PC-3 (cell line): ENCODE results near the gene RNF26. TPM values are rescaled to one million over a fixed set of nuclear protein-coding genes. Genes with fewer than 3 reads are reported as not detected.

Experiments
- ATAC-seq: fragments of 200-7000 bp; cut with Tn5 transposase; 2 replicates; pipeline ENCODE4 v1.9.1; 2020; ENCODE audit warnings: mild to moderate bottlenecking, moderate library complexity
- BruUV-seq: library from RNA; stranded (reverse); fragments of 400-500 nt; replicated peaks from 2 replicates; lab custom pipeline; 2021; lab: Mats Ljungman, UMichigan
- CTCF ChIA-PET: fragments of 300-600 bp; sonication (Branson Sonifier 250); formaldehyde crosslinking; loops from one replicate; lab custom pipeline; 2022; ENCODE audit warnings: antibody characterized with exemption; lab: Charles Lee
- POLR2A ChIA-PET: fragments of 300-600 bp; sonication (Branson Sonifier 250); formaldehyde crosslinking; loops from one replicate; lab custom pipeline; 2022; ENCODE audit warnings: antibody characterized with exemption; ENCODE audit not compliant: unreplicated experiment; lab: Charles Lee
- DNase-seq: peaks from one replicate; pipeline ENCODE4 v3.0.0-alpha.2; 2015
- H2AFZ ChIP-seq: fragments of 300-600 bp; sonication (generic); 2 replicates; pipeline ENCODE4 v1.6.0; 2016; ENCODE audit warnings: antibody characterized with exemption, low read length
- H3F3A ChIP-seq: fragments of 300-600 bp; sonication (generic); one replicate; pipeline ENCODE4 v1.6.0; 2017; ENCODE audit warnings: antibody characterized with exemption, low read length, control low read depth, mild to moderate bottlenecking; ENCODE audit not compliant: unreplicated experiment
- H3K27ac ChIP-seq: fragments of 300-600 bp; sonication (generic); 2 replicates; pipeline ENCODE4 v1.5.1; 2016; ENCODE audit warnings: mild to moderate bottlenecking, low read length
- H3K27me3 ChIP-seq: fragments of 300-600 bp; sonication (generic); 2 replicates; pipeline ENCODE4 v1.6.1; 2016; ENCODE audit warnings: low read length, mixed read lengths
- H3K36me3 ChIP-seq: fragments of 300-600 bp; sonication (generic); 2 replicates; pipeline ENCODE4 v1.6.1; 2016; ENCODE audit warnings: low read depth, mixed run types, low read length, mixed read lengths
- H3K4me1 ChIP-seq: fragments of 300-600 bp; sonication (generic); 2 replicates; pipeline ENCODE4 v1.5.1; 2016; ENCODE audit warnings: low read length; ENCODE audit not compliant: insufficient read depth
- H3K4me2 ChIP-seq: fragments of 300-600 bp; sonication (generic); 2 replicates; pipeline ENCODE4 v1.6.0; 2016; ENCODE audit warnings: low read length
- H3K4me3 ChIP-seq: fragments of 300-600 bp; sonication (generic); 2 replicates; pipeline ENCODE4 v1.5.1; 2016; ENCODE audit warnings: mild to moderate bottlenecking, low read length, mixed read lengths
- H3K79me2 ChIP-seq: fragments of 300-600 bp; sonication (generic); 2 replicates; pipeline ENCODE4 v1.6.1; 2017; ENCODE audit warnings: low read length, mixed read lengths
- H3K9ac ChIP-seq: fragments of 300-600 bp; sonication (generic); 2 replicates; pipeline ENCODE4 v1.6.0; 2016; ENCODE audit warnings: mild to moderate bottlenecking, low read length
- H3K9me2 ChIP-seq: fragments of 300-600 bp; sonication (generic); replicated peaks from 2 replicates; pipeline ENCODE4 v1.6.1; 2016; ENCODE audit warnings: mixed run types, low read length, mixed read lengths
- H3K9me3 ChIP-seq: fragments of 300-600 bp; sonication (generic); 2 replicates; pipeline ENCODE4 v1.6.1; 2016; ENCODE audit warnings: low read length, mixed read lengths
- H4K20me1 ChIP-seq: fragments of 300-600 bp; sonication (generic); 2 replicates; pipeline ENCODE4 v1.6.1; 2016; ENCODE audit warnings: low read length, mixed read lengths
- EZH2 ChIP-seq: fragments of 300-600 bp; sonication (generic); IDR thresholded peaks from one replicate; pipeline ENCODE4 v1.6.1; 2017; ENCODE audit warnings: antibody characterized with exemption, mild to moderate bottlenecking, low read length; ENCODE audit not compliant: unreplicated experiment
- EZH2phosphoT487 ChIP-seq: fragments of 300-600 bp; sonication (generic); IDR thresholded peaks from 2 replicates; pipeline ENCODE4 v1.6.1; 2018; ENCODE audit warnings: mild to moderate bottlenecking, antibody characterized with exemption, low read length, borderline replicate concordance
- intact Hi-C: fragments of 100-400 bp; cut with micrococcal nuclease; formaldehyde crosslinking; loops from 2 replicates; pipeline ENCODE4 v1.9.0; 2023
- total RNA-seq: library from RNA; depleted of rRNA; stranded (reverse); fragments of >200 nt; gene quantifications from 2 replicates; pipeline ENCODE4 v1.2.3, GENCODE V29; 2014
- TF ChIP-seq, protein P1 (sequence below): fragments of 300-600 bp; sonication (generic); conservative IDR thresholded peaks from 2 replicates; pipeline ENCODE4 v1.5.1; 2017; ENCODE audit warnings: antibody characterized with exemption, low read depth, mild to moderate bottlenecking, low read length

RNF26 gene
- total RNA-seq, 1 experiment from 2014 or later = 22.9 TPM

DNA sequence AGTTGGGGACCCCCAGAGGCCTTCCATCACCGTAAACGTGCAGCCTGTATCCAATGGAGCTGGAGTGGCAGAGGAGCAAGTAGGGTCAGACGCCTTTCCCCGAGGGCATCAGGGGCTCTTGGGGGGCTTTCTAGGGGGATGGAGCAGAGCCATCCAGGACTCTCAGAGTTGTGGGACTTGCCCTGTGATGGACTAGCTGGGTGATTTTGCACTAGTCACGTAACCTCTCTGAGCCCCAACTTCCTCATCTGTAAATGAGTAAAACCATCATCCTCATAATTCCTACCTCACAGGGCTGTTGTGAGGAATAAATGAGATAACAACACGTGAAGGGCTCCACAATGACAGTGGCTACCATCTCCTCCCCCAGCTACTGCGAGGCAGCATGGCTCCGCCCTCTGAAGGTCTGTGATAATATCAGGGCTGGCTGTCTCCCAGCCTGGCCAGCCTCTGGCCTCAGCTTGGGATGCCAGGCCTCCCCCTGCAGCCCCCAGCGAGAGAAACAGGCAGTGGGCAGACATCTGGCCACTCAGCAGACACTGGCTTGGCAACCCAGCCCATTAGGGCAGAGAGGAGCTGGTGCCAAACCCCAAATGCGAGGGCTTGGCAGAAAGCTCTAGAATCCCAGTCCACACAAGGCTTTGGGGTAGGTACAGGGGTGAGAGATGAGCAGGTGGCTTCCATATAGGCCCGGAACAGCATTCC, 40.5 kb downstream of the RNF26 start:
- TF ChIP-seq, protein P1, sequence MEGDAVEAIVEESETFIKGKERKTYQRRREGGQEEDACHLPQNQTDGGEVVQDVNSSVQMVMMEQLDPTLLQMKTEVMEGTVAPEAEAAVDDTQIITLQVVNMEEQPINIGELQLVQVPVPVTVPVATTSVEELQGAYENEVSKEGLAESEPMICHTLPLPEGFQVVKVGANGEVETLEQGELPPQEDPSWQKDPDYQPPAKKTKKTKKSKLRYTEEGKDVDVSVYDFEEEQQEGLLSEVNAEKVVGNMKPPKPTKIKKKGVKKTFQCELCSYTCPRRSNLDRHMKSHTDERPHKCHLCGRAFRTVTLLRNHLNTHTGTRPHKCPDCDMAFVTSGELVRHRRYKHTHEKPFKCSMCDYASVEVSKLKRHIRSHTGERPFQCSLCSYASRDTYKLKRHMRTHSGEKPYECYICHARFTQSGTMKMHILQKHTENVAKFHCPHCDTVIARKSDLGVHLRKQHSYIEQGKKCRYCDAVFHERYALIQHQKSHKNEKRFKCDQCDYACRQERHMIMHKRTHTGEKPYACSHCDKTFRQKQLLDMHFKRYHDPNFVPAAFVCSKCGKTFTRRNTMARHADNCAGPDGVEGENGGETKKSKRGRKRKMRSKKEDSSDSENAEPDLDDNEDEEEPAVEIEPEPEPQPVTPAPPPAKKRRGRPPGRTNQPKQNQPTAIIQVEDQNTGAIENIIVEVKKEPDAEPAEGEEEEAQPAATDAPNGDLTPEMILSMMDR = no peak
- TF ChIP-seq EZH2 (no peak), EZH2phosphoT487 (no peak)
- H3K9me2 ChIP-seq = no peaks in the 10 kb centered on the region
- CTCF ChIA-PET = interaction anchor here (0.6 to 2.1 kb wide), 6 partner anchors 14 to 100 kb away, joined by 3 to 28 read pairs (median 9); partner anchors contain the start of gene C1QTNF5
- H3K9ac ChIP-seq = no peak overlapping the region
- H3K36me3 ChIP-seq = no peaks in the 10 kb centered on the region
- H3F3A ChIP-seq = no peaks in the 10 kb centered on the region
- BruUV-seq = no TSS peak
- ATAC-seq (no peak), DNase-seq (no peak)
- intact Hi-C loops = loop anchor here (1.0 kb wide), 2 partner anchors 18 to 36 kb away; no protein-coding TSS in a partner anchor
- H3K4me3 ChIP-seq = no peak overlapping the region
- no peaks in the 10 kb centered on the region for H3K79me2 ChIP-seq
- H3K27me3 ChIP-seq = no peaks in the 10 kb centered on the region
- H2AFZ ChIP-seq = no peak overlapping the region
- POLR2A ChIA-PET = no interaction called here
- no peak overlapping the region for H3K4me2 ChIP-seq
- H4K20me1 ChIP-seq = no peaks in the 10 kb centered on the region
- no peak overlapping the region for H3K27ac ChIP-seq
- H3K4me1 ChIP-seq = peaks cover 10% of the 10 kb centered on the region
- H3K9me3 ChIP-seq = no peaks in the 10 kb centered on the region

DNA sequence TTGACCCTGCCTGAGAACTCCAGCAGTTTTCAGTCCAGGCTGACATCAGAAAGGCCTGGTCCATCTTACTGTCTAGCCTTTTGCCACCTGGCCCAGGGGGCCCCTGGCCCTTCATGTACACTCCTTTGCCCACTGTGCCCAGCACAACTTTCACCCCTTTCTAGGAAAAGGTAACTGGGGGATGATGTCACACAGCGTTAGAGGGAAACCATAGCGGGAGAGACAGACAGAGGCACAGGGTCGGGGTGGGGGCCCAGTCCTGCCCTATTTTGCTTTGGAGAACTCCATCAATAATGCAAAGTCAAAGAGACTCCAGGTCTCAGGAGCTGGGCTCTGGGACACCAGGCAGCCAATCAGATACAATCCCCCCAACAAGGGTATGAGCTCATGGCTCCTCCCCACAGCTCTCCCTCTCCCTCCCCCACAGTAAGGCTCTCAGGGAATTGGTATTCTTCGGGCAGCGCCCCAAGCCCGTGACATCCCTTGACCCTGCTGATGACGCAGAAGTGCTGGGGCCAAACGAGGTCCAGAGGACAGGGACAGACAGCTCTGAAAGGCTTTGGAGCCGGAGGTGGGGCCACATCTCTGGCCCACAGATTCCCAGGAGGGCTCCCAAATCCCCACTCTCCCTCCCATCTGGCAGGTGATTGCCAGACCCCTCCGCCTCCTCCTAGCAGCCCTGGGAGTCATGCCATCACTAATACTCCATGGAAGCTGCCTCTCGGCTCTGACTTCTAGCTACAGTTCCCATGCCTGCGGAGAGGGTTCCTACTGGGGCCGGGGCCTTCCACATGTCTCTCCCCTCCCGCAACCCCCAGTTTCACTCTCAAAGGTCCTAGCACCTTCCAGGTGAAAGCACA, 41.2 kb downstream of the RNF26 start:
- H3K27ac ChIP-seq = no peak overlapping the region
- no peaks in the 10 kb centered on the region for H3K79me2 ChIP-seq
- no TSS peak for BruUV-seq
- no peak overlapping the region for H3K4me3 ChIP-seq
- H3K9ac ChIP-seq = no peak overlapping the region
- no peaks in the 10 kb centered on the region for H3F3A ChIP-seq
- no peaks in the 10 kb centered on the region for H3K27me3 ChIP-seq
- peaks cover 14% of the 10 kb centered on the region for H3K4me1 ChIP-seq
- H2AFZ ChIP-seq = no peak overlapping the region
- intact Hi-C loops = no loop called here
- no peaks in the 10 kb centered on the region for H3K9me3 ChIP-seq
- no peaks in the 10 kb centered on the region for H3K36me3 ChIP-seq
- ChIA-PET CTCF (interaction anchor here (2.1 kb wide), 1 partner anchor 19 kb away, joined by 15 read pairs; no protein-coding TSS in a partner anchor), POLR2A (no interaction called here)
- TF ChIP-seq EZH2 (no peak), EZH2phosphoT487 (no peak)
- TF ChIP-seq, protein P1 = no peak
- H3K4me2 ChIP-seq = no peak overlapping the region
- no peaks in the 10 kb centered on the region for H3K9me2 ChIP-seq
- no peak for DNase-seq
- no peaks in the 10 kb centered on the region for H4K20me1 ChIP-seq
- no peak for ATAC-seq
